Stimulated activated CD4-positive, alpha-beta T cell treated with anti-CD3 and anti-CD28 coated beads, Interleukin-1b, Interleukin-23, amount 100 ng/mL, for 48 hours (primary cell): ENCODE measurements around the gene SYNJ1.
"Not testable (repeated sequence)": the region's sequence is repeated elsewhere in the genome, so short reads cannot be mapped to it uniquely, and the experiment has no call there.

Experiments used
- DNase-seq: peaks from one replicate; pipeline ENCODE4 v3.0.0-alpha.2; 2020

SYNJ1 gene

DNA sequence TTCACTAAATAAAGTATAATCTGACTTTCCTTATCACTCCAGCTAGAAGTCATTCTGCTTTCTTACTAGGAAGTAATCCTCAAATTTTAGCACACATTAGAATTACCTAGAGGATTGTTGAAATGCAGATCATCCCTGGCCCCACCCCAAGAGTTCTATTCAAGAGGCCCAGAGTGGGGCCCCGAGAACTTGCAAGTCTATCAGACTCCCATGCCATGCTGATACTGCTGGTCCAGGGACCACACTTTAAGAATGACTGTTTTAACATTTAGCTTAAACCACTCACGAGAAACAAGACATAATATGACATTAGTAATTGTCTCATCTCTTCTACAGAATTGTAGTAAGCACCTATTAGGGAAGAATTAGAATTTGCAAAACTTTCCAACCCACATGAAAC is 7.7 kb upstream of the SYNJ1 start:
- DNase-seq = peak; percentile 62

DNA sequence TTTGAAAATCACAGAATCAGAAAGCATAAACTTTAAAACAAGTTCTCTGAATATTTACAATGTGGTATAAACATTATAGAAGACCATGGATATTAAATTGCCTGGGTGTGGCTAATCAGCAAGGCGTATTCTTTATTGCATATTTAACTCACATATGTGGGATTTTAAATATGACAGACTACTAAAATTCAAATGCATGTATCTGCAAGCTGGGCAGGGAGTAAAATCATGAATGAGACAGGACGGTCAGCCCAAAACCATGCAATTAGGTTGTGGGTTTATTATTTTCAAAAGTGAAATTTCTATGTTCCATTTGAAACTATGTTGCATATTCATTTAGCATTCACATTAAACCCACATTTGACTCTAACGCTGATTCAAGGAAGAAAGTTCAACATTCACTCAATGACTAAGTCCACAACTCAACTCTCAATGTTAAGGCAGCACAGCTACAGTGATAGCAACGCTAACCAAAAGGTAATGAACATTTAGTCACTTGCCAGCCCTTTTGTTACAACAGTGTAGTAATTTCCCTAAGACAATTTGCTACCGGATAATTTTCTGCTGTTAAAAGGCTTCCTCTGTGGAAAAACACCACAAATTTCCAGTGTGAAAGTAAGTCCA is 6.3 kb upstream of the SYNJ1 start:
- DNase-seq = no peak

DNA sequence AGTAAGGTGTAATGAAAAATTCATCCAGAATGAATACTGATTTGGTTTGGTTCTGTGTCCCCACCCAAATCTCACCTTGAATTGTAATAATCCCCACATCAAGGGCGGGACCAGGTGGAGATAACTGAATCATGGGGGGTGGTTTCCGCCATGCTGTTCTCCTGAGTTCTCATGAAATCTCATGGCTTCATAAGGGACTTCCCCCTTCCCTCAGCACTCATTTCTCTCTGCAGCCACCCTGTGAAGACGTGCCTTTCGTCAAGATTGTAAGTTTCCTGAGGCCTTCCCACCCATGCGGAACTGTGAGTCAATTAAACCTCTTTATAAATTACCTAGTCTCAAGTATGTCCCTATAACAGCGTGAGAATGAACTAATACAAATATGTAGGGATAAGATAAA is 5.5 kb upstream of the SYNJ1 start:
- DNase-seq = peak; percentile 74

DNA sequence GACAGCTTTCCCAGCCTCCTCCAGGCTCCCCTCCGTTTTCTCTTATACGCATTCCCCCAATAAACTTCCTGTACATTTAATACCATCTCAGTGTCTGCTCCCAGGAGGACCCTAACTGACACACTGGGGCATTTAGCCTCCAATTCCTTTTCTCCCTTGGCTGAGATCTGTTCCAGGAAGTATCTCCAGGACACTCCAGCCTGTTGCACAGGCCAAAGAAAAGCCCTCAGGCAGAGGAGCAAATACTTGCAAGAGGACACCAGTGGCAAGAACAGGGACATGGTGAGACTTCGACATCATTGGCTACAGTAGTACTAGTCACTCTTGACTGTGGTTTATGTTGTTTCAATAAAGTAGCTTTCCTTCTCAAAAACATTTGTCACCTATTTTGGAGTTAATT is 4.7 kb upstream of the SYNJ1 start:
- no peak for DNase-seq

DNA sequence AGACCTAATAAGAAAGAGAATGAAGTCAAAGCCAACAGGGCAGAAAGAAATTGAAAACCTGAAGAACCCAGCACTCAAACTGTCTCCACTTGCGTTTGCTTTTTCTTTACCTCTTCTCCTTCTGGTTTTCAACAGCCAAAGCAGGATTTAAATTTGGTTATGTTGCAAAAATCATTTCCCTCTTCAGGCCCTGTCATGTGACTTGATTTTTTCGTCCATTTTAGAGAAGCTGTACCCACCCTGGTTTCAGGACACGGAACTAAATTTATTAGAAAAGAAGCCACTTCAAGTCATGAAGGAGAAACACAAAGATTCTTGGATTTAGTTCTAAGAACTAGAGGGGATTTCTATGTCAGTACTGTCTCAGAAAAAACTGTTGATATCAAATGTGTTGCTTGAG is 1.0 kb upstream of the SYNJ1 start:
- no peak for DNase-seq

DNA sequence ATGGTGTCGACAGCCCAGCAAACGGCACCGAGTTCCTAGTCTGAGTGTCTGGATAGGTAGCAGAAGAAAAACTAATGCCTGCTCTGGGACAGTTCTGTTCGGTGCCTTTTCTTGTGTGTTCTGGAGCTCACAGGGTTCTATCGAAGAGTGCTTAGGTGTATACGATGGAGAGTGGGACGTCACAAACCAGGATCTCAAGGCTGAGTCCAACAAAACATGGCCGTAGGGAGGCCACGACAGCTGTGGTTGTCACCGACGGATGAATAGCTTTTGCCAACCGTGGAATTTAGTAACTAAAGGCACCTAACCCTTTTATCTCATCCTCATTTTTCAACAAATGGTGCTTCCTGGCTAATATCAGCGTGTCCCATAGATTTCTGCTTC is 635 bp upstream of the SYNJ1 start:
- no peak for DNase-seq

DNA sequence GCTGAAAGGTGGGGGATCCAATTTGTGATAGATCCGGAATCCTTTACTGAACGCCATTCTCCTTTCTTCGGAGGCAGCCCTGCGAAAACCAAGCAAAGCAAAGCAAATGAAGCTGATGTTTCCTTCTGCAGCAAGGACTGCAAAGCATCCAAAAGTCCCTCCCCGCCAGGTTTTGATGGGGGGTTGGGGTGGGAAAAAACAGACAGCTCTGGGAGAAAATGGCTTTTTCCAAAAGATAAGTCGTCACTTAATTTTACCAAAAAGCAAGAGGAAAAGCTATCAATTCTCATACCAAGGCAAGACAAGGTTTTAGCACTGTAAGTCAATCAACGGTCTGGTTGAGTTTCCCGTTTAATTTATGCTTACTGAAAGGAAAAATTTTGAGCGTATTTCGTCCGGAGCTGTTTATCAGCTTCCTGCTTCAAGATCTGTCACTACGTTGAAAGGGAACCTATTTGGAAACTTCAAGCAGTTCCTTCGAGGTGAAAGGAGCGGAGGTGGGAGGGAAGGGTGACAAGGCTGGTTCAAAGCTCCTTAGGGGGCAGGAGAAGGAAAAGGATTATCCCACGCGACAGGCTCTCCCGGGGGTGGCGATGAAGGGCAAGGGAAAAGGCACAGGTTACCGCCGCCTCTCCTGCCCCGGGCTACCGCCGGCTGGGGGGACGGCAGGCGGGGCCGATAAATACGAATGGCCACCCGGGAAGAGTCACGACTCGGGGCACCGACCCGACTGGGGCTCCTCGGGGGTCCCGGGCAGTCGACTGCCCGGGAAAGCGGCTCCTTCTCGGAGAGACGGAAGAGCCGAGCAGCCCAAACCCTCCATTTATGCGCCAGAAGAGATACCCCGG is 750 bp downstream of the SYNJ1 start:
- DNase-seq = no peak

DNA sequence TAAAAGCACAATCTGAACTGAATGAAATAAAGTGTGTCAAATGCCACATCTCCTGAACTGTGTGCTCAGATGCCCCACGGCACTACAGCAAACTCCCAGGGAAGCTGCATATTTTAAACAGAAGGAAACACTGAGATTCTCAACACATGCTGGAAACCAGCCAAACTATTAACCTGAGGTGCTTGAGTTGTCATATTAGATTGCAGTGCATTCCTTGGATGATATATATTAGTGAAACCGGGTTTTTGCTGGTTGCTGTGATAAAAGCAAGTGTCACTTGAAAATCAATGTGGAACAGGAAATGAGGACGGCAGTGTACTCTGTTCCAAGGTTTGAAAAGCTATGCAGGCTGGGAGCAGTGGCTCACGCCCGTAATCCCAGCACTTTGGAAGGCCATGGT is 8.7 kb downstream of the SYNJ1 start:
- no peak for DNase-seq

DNA sequence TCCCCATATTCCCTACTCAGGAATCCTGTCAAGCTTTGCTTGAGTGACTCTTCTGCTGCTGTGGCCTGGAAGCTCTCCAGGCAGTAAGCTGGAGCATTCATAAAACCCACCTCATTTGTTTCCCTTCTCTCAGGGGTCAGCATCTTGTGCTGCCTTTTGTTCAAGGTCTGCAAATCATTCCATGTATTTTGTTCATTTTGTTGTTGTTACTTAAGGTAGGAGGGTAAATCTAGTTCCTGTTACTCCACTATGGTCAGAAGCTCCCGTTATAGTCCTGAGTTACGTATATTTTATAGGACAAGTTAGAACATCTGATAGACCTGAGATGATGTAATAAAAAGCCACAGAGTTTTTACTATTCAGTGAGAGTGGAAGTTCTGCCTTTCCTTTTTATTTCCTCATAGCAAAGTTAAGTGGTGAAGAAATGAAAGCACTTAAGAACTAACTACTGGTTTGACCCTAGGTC is 9.9 kb downstream of the SYNJ1 start:
- DNase-seq = no peak

DNA sequence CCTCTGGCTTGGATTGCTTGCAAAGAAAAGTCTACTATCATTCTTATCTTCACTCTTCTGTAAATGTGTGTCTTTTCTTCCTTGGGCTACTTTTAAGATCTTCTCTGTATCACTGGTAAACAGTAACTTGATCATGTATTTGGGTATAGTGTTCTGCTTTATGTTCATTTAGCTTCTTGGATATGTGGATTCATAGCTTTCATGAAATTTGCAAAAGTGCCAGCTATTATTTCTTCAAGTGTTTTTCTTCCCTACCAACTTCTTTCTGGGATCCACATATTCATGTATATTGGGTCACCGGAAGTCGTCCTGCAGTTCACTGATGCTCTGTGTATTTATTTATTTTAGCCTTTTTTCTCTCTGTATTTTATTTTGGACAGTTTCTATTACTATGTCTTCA is 11.3 kb downstream of the SYNJ1 start:
- no peak for DNase-seq

DNA sequence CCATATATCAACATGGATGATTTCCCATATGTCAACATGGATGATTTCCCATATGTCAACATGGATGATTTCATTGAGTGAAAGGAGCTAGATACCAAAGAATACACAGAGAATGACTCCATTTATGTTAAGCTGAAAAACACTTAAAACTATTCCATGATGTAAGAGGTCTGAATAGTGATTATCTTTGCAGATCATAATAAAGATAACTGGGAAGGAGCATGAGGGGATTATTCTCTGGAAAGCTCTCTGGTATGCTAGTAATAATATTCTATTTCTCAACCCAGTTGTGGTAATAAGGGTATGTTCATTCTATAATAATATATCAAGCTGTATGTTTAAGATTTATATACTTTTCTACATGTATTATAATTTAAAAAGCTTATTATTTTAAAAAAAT is 14.1 kb downstream of the SYNJ1 start:
- no peak for DNase-seq

DNA sequence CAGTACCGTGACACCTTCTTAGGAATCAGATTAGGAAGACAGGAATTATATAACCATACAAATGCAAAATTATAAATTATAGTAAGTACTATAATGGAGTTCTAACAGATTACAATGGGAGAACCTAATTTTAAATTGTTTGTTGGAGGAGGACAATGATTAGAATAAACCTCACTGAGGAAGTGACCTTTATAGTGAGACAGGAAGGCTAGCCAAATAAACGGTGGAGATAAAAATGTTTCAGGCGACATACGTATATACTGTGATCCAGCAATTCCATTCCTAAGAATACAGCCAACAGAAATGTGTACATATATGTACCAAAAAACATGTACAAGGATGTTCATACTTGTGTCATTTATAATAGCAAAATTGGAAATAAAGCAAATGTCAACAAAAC is 15.2 kb downstream of the SYNJ1 start:
- DNase-seq = no peak

DNA sequence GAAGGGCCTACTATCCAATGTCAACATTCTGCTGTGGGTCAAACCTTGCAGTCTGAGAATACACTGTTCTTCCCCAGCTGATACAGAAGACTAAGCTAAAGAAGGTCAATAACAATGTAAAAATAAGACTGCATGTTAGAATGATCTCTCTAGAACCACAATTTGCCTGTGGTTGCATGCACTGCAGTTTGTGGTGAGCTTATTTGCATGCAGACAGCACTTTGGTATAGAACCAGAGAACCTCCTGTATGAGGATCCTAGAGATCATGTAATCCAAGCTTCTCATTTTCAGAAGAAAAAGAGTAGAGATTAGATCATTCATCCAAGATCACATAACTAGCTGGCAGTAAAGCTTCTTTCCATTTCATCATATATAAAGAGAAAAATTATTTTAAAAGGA is 15.8 kb downstream of the SYNJ1 start:
- DNase-seq = peak; percentile 6

DNA sequence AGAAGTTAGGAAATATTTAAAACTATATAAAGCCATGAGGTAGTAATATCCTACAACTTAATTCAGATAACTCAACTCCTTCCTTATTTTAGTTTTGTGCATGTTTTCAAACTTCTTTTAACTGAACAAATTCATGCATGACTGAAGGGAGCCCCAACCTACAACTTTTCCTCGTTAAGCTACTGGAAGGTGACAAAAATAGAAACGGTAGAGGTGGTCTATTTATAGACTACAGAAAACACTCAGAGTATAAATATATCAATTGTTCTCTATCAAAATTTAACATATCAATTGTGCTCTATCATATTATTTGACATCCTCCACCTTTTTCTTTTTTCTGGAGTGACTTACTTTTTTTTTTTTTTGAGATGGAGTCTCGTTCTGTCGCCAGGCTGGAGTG is 16.8 kb downstream of the SYNJ1 start:
- no peak for DNase-seq

DNA sequence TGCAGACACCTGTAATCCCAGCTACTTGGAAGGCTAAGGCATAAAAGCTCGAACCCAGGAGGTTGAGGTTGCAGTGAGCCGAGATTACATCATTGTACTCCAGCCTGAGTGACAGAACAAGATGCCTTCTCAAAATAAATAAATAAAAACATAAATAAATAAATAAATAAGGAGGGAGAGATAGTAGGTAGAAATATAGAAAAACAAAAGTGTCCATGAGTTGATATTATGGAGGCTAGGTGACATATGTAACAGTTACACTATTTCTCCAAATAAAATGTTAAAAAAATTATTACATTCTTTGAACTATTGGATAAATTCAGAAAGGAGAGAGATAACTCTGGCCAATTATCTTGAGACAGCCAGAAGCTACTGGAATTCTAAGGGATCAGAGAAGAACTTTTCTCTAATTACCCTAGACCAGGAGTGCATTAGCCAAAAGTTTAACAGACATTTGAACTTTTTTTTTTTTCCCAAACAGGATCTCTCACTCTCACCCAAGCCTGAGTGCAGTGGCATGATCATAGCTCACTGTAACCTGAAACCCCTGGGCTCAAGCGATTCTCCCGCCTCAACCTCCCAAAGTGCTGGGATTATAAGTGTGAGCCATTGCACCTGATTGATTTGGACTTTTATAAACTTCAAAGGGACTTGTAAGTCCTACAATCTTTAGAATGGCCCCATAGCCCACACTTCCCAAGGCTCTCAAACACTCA is 17.6 kb downstream of the SYNJ1 start:
- DNase-seq = no peak

DNA sequence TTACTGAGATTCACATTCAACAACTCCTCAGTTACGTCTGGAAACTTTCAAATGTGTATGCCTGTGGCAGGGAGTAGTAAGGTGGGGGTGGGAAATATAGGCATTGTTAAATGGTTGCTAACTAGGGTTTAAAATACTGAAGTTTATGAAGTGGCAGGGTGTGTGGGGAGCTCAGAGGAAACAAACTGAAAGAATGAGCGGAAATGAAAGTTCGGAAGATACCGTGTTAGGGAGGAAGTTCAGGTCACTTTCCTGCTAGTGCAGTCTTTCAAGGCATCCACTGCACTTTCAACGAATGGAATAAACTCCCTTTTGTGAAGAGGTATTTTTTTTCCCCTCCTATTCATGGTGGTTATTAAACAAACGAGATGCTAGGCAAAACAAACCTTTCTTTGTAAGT is 19.7 kb downstream of the SYNJ1 start:
- DNase-seq = no peak

DNA sequence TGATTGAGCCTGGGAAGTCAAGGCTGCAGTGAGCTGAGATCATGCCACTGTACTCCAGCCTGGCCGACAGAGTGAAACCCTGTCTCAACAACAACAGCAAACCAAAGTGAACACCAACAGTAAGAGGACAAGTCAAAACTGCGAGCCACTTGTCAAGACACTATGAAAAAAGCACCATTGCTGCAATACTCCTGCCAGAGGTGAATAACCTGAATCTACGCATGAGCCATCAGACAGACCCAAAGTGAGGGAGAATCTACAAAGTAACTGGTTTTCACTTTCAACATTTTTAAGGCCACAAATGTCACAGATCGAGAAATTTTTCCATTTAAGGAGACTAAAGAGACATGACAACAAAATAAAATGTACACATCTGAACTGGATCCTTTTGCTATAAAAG is 21.9 kb downstream of the SYNJ1 start:
- no peak for DNase-seq

DNA sequence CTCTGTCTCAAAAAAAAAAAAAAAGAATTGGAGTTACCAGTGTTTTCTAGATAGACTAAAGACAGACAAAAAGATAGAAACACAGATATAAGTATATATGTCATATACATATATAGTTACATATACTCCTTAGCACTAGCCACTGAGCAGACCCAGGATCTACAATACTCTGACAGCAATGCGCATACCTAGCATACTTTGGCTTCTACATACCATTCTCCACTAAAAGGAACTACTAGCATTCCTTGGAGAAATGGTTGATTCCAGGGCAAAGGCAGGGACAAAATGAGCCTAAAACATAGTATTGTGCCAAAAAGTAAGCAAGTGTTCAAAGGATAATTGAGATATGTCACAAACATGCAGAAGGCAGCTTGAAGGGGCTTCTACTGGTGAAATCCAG is 22.7 kb downstream of the SYNJ1 start:
- no peak for DNase-seq

DNA sequence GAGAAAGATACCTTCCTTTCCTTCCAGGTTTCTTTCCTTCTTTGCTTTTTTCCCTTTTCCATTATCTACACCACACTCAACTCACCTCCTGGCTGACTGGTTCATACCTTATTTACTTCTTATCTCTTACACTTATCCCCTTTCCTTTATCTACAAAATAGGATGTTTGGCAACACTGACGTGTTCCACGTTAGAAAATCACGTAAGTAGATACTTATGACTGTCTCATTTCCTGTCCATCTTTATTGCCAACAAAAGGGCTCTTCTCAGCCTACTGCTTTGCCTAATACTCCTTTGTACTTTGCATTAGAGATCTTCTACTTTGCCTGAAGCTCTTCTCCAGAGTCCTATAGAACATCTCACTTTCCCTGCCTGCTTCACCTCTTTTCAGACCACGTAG is 25.1 kb downstream of the SYNJ1 start:
- no peak for DNase-seq

DNA sequence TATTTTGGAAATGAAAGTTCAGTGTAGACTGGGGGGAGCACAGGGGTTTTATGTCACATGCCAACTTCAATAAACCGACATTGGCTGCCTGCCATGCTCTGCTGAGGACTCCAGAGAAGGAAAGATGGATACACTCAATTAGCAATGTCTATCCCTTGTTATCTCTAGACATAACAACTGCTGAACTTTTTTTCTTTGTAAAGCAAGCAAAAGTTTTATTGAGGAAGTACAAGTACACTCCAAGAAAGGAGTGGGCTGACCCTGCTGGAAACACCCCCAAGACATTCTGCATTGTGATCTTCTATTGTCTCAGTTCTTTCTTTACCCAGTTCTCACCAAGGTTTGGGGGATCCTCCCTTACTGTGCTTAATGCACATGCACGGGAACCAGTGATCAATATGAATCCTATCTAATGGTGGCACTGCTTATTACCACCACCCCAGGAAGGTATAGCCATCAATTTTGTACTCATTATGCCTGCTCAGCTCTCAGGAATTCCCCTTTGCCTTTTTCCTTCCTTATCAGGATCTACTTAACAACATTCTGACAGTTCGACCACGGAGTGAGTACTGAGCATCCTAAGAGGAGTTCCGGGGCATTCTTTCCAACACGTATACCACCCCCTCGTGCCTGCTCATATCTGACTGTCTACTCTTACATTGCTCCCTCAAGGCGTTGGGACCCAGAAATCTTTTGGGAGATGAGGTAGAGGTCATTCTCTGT is 28.7 kb downstream of the SYNJ1 start:
- DNase-seq = no peak

DNA sequence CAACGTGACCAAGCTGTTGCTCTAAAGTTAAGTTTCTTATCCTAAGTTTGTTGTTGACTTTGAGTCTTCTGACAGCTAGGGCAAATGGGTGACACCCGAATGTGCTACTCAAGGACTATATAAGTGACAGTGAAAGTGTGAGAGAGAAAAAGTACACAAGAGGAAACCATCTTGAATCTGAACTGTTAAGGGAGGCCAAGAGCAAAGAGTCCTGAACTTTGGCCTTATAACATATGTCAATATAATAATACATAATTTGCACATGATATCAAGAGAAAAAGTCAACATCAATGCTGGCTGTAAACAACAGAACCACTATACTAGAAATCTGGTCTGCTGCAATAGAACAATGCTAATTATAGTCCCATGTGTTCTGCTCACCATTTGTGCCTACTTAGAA is 29.5 kb downstream of the SYNJ1 start:
- no peak for DNase-seq

DNA sequence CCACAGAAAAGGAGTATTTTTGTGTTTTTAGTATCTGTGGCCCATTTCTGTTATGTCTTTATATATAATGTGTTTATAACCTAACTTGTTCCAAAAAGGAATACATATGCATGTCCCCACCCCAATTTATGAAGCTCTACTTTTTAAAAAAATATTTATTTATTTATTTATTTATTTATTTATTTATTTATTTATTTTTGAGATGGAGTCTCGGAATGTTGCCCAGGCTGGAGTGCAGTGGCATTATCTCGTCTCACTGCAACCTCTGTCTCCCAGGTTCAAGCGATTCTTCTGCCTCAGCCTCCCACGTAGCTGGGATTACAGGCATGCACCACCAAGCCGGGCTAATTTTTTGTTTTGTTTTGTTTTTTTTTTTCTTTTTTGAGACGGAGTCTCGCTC is 32.3 kb downstream of the SYNJ1 start:
- not testable (repeated sequence) for DNase-seq

DNA sequence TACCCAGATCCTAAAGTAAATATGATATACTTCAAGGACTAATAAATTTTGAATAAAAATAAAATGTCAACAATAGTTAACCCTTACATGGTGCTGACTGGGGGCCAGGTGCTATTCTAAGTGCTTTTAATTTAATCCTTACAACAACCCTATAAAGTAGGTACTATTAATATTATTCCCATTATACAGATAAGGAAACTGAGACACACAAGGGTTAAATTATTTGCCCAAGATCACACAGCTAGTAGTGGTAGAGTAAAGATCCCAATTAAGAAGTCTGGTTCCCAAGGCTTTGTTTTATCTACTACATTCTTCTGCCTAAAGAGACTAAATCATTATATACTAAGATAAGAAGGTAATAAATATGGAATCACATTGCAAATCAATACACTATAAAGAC is 34.2 kb downstream of the SYNJ1 start:
- no peak for DNase-seq
